ENCODE results near the gene NPAS4.
"Not testable (repeated sequence)": the region's sequence is repeated elsewhere in the genome, so short reads cannot be mapped to it uniquely, and the experiment has no call there.

- not testable (repeated sequence) for TF ChIP-seq NFE2L1 (tag; IDR thresholded peaks at IDR 0.05; ENCODE audit: borderline replicate concordance, low read depth); TCF7 (IDR thresholded peaks at IDR 0.05; ENCODE audit: borderline replicate concordance); TAF1 (IDR thresholded peaks at IDR 0.05; ENCODE audit: control insufficient read depth, extremely low read depth, insufficient read depth, low read length, severe bottlenecking); ATF3 (IDR thresholded peaks at IDR 0.05); ATF3 (CRISPR knock-in tag; conservative IDR thresholded peaks at IDR 0.05); MAFG (tag; conservative IDR thresholded peaks at IDR 0.05); CTCF (IDR thresholded peaks at IDR 0.05 in 2 of 3, conservative IDR thresholded peaks at IDR 0.05 in 1 of 3; ENCODE audit: insufficient read depth in 2 of 3, low read depth in 1 of 3, low read length in 3 of 3); SIX5 (IDR thresholded peaks at IDR 0.05; ENCODE audit: borderline replicate concordance in 1 of 2, insufficient read depth in 1 of 2, low read depth in 1 of 2, low read length in 2 of 2); NBN (IDR thresholded peaks at IDR 0.05; ENCODE audit: low read depth)
These were observed 36.5 kb upstream of the NPAS4 start for GRCh38 chr11:66384316-66384715.
